H1 (cell line): Measurements from ENCODE around the gene ADAMTS13. TPM values are rescaled to one million over a fixed set of nuclear protein-coding genes. Genes with fewer than 3 reads are reported as not detected.

ENCODE experiments used
- CTCF ChIA-PET: fragments of 300-600 bp; sonication (Branson Sonifier 250); formaldehyde crosslinking; loops from one replicate; lab custom pipeline; 2021; ENCODE audit not compliant: partially characterized antibody; lab: Charles Lee
- POLR2A ChIA-PET: fragments of 300-600 bp; sonication (Branson Sonifier 250); formaldehyde crosslinking; loops from one replicate; lab custom pipeline; 2021; ENCODE audit warnings: inconsistent platforms; ENCODE audit not compliant: partially characterized antibody; lab: Charles Lee
- DNase-seq, 2 experiments: peaks; one replicate each; pipeline versions ENCODE4 v3.0.0 to v3.0.0-alpha.2; 2010 to 2022; ENCODE audit warnings: low spot score in 2 of 2, low read depth in 1 of 2, mixed read lengths in 1 of 2
- FAIRE-seq: peaks from 2 replicates; lab custom pipeline; 2011; peaks lifted over from hg19 to GRCh38; lab: Jason Lieb, UNC
- H2AFZ ChIP-seq: 2 replicates; pipeline ENCODE4 v1.8.1; 2012; ENCODE audit warnings: low read length, inconsistent platforms
- H2AK5ac ChIP-seq: 2 replicates; pipeline ENCODE4 v1.6.1; 2013; ENCODE audit warnings: low read depth, low read length
- H2BK120ac ChIP-seq: replicated peaks from 2 replicates; pipeline ENCODE3; 2013; ENCODE audit warnings: low read depth, low read length, inconsistent platforms
- H2BK12ac ChIP-seq: 2 replicates; pipeline ENCODE4 v1.6.1; 2013; ENCODE audit warnings: low read depth, low read length
- H2BK15ac ChIP-seq: 2 replicates; pipeline ENCODE4 v1.6.1; 2013; ENCODE audit warnings: low read length
- H2BK20ac ChIP-seq: 2 replicates; pipeline ENCODE4 v1.6.1; 2013; ENCODE audit warnings: low read length
- H2BK5ac ChIP-seq: 2 replicates; pipeline ENCODE4 v1.6.1; 2013; ENCODE audit warnings: low read depth, low read length
- H3K14ac ChIP-seq: 2 replicates; pipeline ENCODE4 v1.6.1; 2013; ENCODE audit warnings: inconsistent platforms; ENCODE audit not compliant: insufficient read length
- H3K18ac ChIP-seq: 2 replicates; pipeline ENCODE4 v1.6.1; 2013; ENCODE audit warnings: low read length; ENCODE audit errors: extremely low read depth
- H3K23ac ChIP-seq: 2 replicates; pipeline ENCODE4 v1.6.1; 2013; ENCODE audit warnings: inconsistent platforms; ENCODE audit not compliant: insufficient read length
- H3K23me2 ChIP-seq: 2 replicates; pipeline ENCODE4 v1.6.1; 2013; ENCODE audit warnings: low read depth, low read length
- H3K27ac ChIP-seq: 2 replicates; pipeline ENCODE4 v1.6.1; 2011; ENCODE audit warnings: low read depth, low read length, inconsistent platforms
- H3K27me3 ChIP-seq, 4 experiments: replicated peaks in 1 of 4; 1 replicate in 1 of 4; 2 replicates in 3 of 4; pipeline versions ENCODE4 v1.6.1 to v1.8.1; 2011 to 2013; ENCODE audit warnings: low read length in 3 of 4, mild to moderate bottlenecking in 3 of 4, inconsistent platforms in 2 of 4, mixed read lengths in 2 of 4, moderate library complexity in 1 of 4; ENCODE audit not compliant: control insufficient read depth in 3 of 4, insufficient read depth in 3 of 4; ENCODE audit errors: extremely low read depth in 1 of 4
- H3K36me3 ChIP-seq, 4 experiments: 2 replicates each; pipeline versions ENCODE4 v1.6.1 to v1.8.1; 2011 to 2013; ENCODE audit warnings: mild to moderate bottlenecking in 4 of 4, low read length in 3 of 4, moderate library complexity in 2 of 4, control low read depth in 1 of 4, inconsistent platforms in 1 of 4; ENCODE audit not compliant: insufficient read depth in 4 of 4, control insufficient read depth in 2 of 4
- H3K4ac ChIP-seq: replicated peaks from 2 replicates; pipeline ENCODE3; 2013; ENCODE audit warnings: low read length, low read depth, mixed read lengths, inconsistent platforms; ENCODE audit not compliant: insufficient read length
- H3K4me1 ChIP-seq, 4 experiments: replicated peaks in 1 of 4; 1 replicate in 1 of 4; 2 replicates in 3 of 4; pipeline versions ENCODE4 v1.6.1 to v1.8.1; 2011 to 2013; ENCODE audit warnings: low read length in 3 of 4, inconsistent platforms in 2 of 4, mixed read lengths in 1 of 4; ENCODE audit not compliant: insufficient read depth in 4 of 4, control insufficient read depth in 3 of 4
- H3K4me2 ChIP-seq, 2 experiments: 2 replicates each; pipeline versions ENCODE4 v1.6.1 to v1.8.1; 2011 to 2013; ENCODE audit warnings: low read depth in 2 of 2, low read length in 2 of 2, control low read depth in 1 of 2, inconsistent platforms in 1 of 2, mild to moderate bottlenecking in 1 of 2; ENCODE audit not compliant: insufficient read depth in 1 of 2
- H3K4me3 ChIP-seq, 4 experiments: fragments of 200-600, 300-600 bp in 1 of 4; sonication (generic), shearing (Covaris generic), sonication (Bioruptor Twin) in 1 of 4; 2 replicates each; pipeline versions ENCODE4 v1.5.1 to v1.8.1; 2011 to 2016; ENCODE audit warnings: low read length in 4 of 4, low read depth in 3 of 4, control low read depth in 2 of 4, inconsistent platforms in 2 of 4, mild to moderate bottlenecking in 2 of 4, mixed read lengths in 1 of 4, moderate library complexity in 1 of 4; ENCODE audit not compliant: insufficient read depth in 2 of 4; ENCODE audit errors: extremely low read depth in 1 of 4
- H3K56ac ChIP-seq: replicated peaks from 2 replicates; pipeline ENCODE3; 2013; ENCODE audit warnings: low read depth, mild to moderate bottlenecking, mixed read lengths, low read length, inconsistent platforms; ENCODE audit not compliant: insufficient read length
- H3K79me1 ChIP-seq: 2 replicates; pipeline ENCODE4 v1.6.1; 2013; ENCODE audit warnings: low read depth, low read length, control low read depth
- H3K79me2 ChIP-seq, 2 experiments: 2 replicates each; pipeline versions ENCODE4 v1.6.1 to v1.8.1; 2012 to 2013; ENCODE audit warnings: low read length in 2 of 2, mild to moderate bottlenecking in 2 of 2, inconsistent platforms in 1 of 2; ENCODE audit not compliant: insufficient read depth in 2 of 2, control insufficient read depth in 1 of 2
- H3K9ac ChIP-seq, 4 experiments: replicated peaks in 1 of 4; 1 replicate in 1 of 4; 2 replicates in 3 of 4; pipeline versions ENCODE4 v1.6.1 to v1.8.1; 2011 to 2013; ENCODE audit warnings: low read depth in 3 of 4, low read length in 3 of 4, control low read depth in 2 of 4, mild to moderate bottlenecking in 2 of 4, moderate library complexity in 2 of 4, inconsistent platforms in 1 of 4; ENCODE audit errors: extremely low read depth in 1 of 4
- H3K9me3 ChIP-seq, 2 experiments: 2 replicates each; pipeline versions ENCODE4 v1.6.1 to v1.8.1; 2012 to 2013; ENCODE audit warnings: mild to moderate bottlenecking in 2 of 2, moderate library complexity in 2 of 2, control low read depth in 1 of 2, inconsistent platforms in 1 of 2, low read depth in 1 of 2, low read length in 1 of 2, mixed read lengths in 1 of 2; ENCODE audit not compliant: insufficient read depth in 2 of 2
- H4K20me1 ChIP-seq, 2 experiments: replicated peaks in 1 of 2; 2 replicates each; pipeline versions ENCODE3 to v1.8.1; 2011 to 2013; ENCODE audit warnings: inconsistent platforms in 2 of 2, low read length in 2 of 2, mild to moderate bottlenecking in 1 of 2; ENCODE audit not compliant: insufficient read depth in 2 of 2, control insufficient read depth in 1 of 2
- H4K5ac ChIP-seq: 2 replicates; pipeline ENCODE4 v1.6.1; 2013; ENCODE audit warnings: low read length, low read depth, mixed read lengths, inconsistent platforms; ENCODE audit not compliant: insufficient read length
- H4K8ac ChIP-seq: 2 replicates; pipeline ENCODE4 v1.8.0; 2013; ENCODE audit warnings: mild to moderate bottlenecking, moderate library complexity, low read length, inconsistent platforms; ENCODE audit not compliant: insufficient read depth; ENCODE audit errors: extremely low read depth
- H4K91ac ChIP-seq: replicated peaks from 2 replicates; pipeline ENCODE3; 2013; ENCODE audit warnings: low read length, mixed read lengths, inconsistent platforms; ENCODE audit not compliant: insufficient read length
- GABPA ChIP-seq: IDR thresholded peaks from 2 replicates; pipeline ENCODE4 v1.6.1; 2011; ENCODE audit warnings: mild to moderate bottlenecking, low read length, moderate library complexity, borderline replicate concordance; ENCODE audit not compliant: insufficient read depth
- RAD21 ChIP-seq, 2 experiments: IDR thresholded peaks in 1 of 2; conservative IDR thresholded peaks in 1 of 2; 2 replicates each; pipeline ENCODE4 v1.6.1; 2011; ENCODE audit warnings: low read depth in 2 of 2, low read length in 2 of 2, improper control_type of control experiment in 1 of 2, inconsistent platforms in 1 of 2, mild to moderate bottlenecking in 1 of 2, moderate library complexity in 1 of 2
- WGBS, 2 experiments: shearing (Covaris generic) in 1 of 2; methylation state at CpG; one replicate each; pipeline versions ENCODE4 v1.1.6 to v1.1.7; 2013 to 2015; ENCODE audit warnings: low lambda C conversion rate in 2 of 2, mixed read lengths in 2 of 2, inconsistent platforms in 1 of 2, low coverage in 1 of 2, missing lambda C conversion rate in 1 of 2; ENCODE audit not compliant: insufficient replicate concordance in 2 of 2, insufficient coverage in 1 of 2, insufficient read length in 1 of 2; ENCODE audit errors: extremely low coverage in 1 of 2, missing lambda C conversion rate in 1 of 2; 5-methylcytosine and 5-hydroxymethylcytosine counted together
- polyA plus RNA-seq, 7 experiments: library from polyadenylated mRNA; depleted of rRNA in 3 of 7; stranded (reverse) in 5 of 7; unstranded in 2 of 7; fragments of >200 nt in 5 of 7; fragments of 200-250 nt in 2 of 7; gene quantifications; 1 replicate in 5 of 7; 2 replicates in 1 of 7; 4 replicates in 1 of 7; pipeline versions ENCODE4 v1.2.1 to v1.2.3, GENCODE V29; 2011 to 2013; ENCODE audit warnings: missing spikeins in 2 of 7, mixed read lengths in 2 of 7
- total RNA-seq: library from RNA; stranded (reverse); fragmentation: NEBNext Ultra II Directional; extraction: Animal tissue kit (Norgen Biotek cat#: 25700); gene quantifications from 2 replicates; pipeline ENCODE4 v1.2.1, GENCODE V29; 2021

The ADAMTS13 gene
- total and polyA plus RNA-seq, 2 of the 8 experiments (the other 6 are each of a cell fraction or from before 2014, with no cell fraction given): 4.4 to 5.8 TPM

GRCh38 chr9:133505186-133505830, 83.1 kb downstream of the ADAMTS13 start:
- no peak overlapping the region for H3K23ac ChIP-seq
- H4K5ac ChIP-seq: no peak overlapping the region
- FAIRE-seq (no peak), DNase-seq (no peak)
- peaks cover 2 to 11% of the 10 kb centered on the region in 2 experiments; a peak in 2 of 4 replicates for H3K9me3 ChIP-seq
- H3K79me2 ChIP-seq: no peaks in the 10 kb centered on the region
- H3K9ac ChIP-seq: no peak overlapping the region
- H2AK5ac ChIP-seq: no peak overlapping the region
- H3K23me2 ChIP-seq: peaks cover 4% of the 10 kb centered on the region; the same call in 1 of the 2 replicates
- H4K20me1 ChIP-seq: no peaks in the 10 kb centered on the region
- no peaks in the 10 kb centered on the region for H3K36me3 ChIP-seq
- peaks cover 0 to 14% (median 12%) of the 10 kb centered on the region in 4 experiments; a peak in 6 of 7 replicates for H3K4me1 ChIP-seq
- no peak overlapping the region for H2BK20ac ChIP-seq
- no peak overlapping the region for H3K18ac ChIP-seq
- no peak overlapping the region for H3K4me3 ChIP-seq
- no peak overlapping the region for H2AFZ ChIP-seq
- no peak overlapping the region for H2BK12ac ChIP-seq
- H3K4ac ChIP-seq: no peak overlapping the region
- no peak overlapping the region for H3K27ac ChIP-seq
- ChIA-PET CTCF (interaction anchor here (1.1 to 3.0 kb wide), 5 partner anchors 10 to 110 kb away, joined by 3 to 13 read pairs (median 4); partner anchors contain the start of gene MYMK), POLR2A (no interaction called here)
- H4K8ac ChIP-seq: no peak overlapping the region
- peaks cover 0 to 2% (median 0%) of the 10 kb centered on the region in 4 experiments; a peak in 1 of 7 replicates for H3K27me3 ChIP-seq
- no peak overlapping the region for H2BK120ac ChIP-seq
- 94% methylated on average over 13 of the region's 13 CpGs; no CpG with 5 or more reads in 1 of the 2 experiments for WGBS, 2 experiments
- no peak overlapping the region for H3K56ac ChIP-seq
- TF ChIP-seq GABPA: no peak
- 0 out of 4 replicates have a peak, but pooled peaks of 1 of the 2 experiments have one; percentile 1 for TF ChIP-seq RAD21 (IDR thresholded peaks at IDR 0.05 in 1 of 2, conservative IDR thresholded peaks at IDR 0.05 in 1 of 2; ENCODE audit: low read depth in 2 of 2, low read length in 2 of 2)
- TF ChIP-seq, all 59 proteins: peak for 1
- Histone ChIP-seq H2BK5ac (no peak overlapping the region), H2BK15ac (no peak overlapping the region), H4K91ac (no peak overlapping the region), H3K79me1 (no peaks in the 10 kb centered on the region), H3K4me2 (no peak overlapping the region), H3K14ac (no peak overlapping the region)
